Endothelial cell (in vitro differentiated cells): ENCODE results near the gene ANKFY1. TPM values are rescaled to one million over a fixed set of nuclear protein-coding genes. Genes with fewer than 3 reads are reported as not detected.

ENCODE experiments used
- DNase-seq: peaks from one replicate; pipeline ENCODE4 v3.0.0; 2021; ENCODE audit warnings: low spot score
- H3K27ac Mint-ChIP-seq: one replicate; pipeline ENCODE4 v1.8.0; 2021; ENCODE audit warnings: mixed read lengths, inconsistent platforms; ENCODE audit not compliant: unreplicated experiment
- H3K27me3 Mint-ChIP-seq: one replicate; pipeline ENCODE4 v1.8.0; 2021; ENCODE audit warnings: mild to moderate bottlenecking, moderate library complexity, mixed read lengths, inconsistent platforms; ENCODE audit not compliant: unreplicated experiment
- H3K36me3 Mint-ChIP-seq: one replicate; pipeline ENCODE4 v1.8.0; 2021; ENCODE audit warnings: mild to moderate bottlenecking, low read depth, mixed read lengths, inconsistent platforms; ENCODE audit not compliant: unreplicated experiment
- H3K4me1 Mint-ChIP-seq: one replicate; pipeline ENCODE4 v1.8.0; 2021; ENCODE audit warnings: mild to moderate bottlenecking, mixed read lengths, inconsistent platforms; ENCODE audit not compliant: unreplicated experiment
- H3K4me3 Mint-ChIP-seq: one replicate; pipeline ENCODE4 v1.8.0; 2021; ENCODE audit warnings: mild to moderate bottlenecking, mixed read lengths, inconsistent platforms; ENCODE audit not compliant: unreplicated experiment
- H3K9me3 Mint-ChIP-seq: one replicate; pipeline ENCODE4 v1.8.0; 2021; ENCODE audit warnings: mixed read lengths, inconsistent platforms; ENCODE audit not compliant: unreplicated experiment
- total RNA-seq: library from RNA; stranded (reverse); fragmentation: NEBNext Ultra II Directional; extraction: Animal tissue kit (Norgen Biotek cat#: 25700); gene quantifications from one replicate; pipeline ENCODE4 v1.2.1, GENCODE V29; 2021; ENCODE audit not compliant: unreplicated experiment
- TF ChIP-seq, protein P1 (sequence below): fragments of 200-600 bp; sonication (generic); IDR thresholded peaks from one replicate; pipeline ENCODE4 v1.5.0; 2021; ENCODE audit warnings: antibody characterized with exemption; ENCODE audit not compliant: unreplicated experiment

Gene ANKFY1
- total RNA-seq, 1 donor from 2014 or later, result 41.6 TPM

- TF ChIP-seq, protein P1, sequence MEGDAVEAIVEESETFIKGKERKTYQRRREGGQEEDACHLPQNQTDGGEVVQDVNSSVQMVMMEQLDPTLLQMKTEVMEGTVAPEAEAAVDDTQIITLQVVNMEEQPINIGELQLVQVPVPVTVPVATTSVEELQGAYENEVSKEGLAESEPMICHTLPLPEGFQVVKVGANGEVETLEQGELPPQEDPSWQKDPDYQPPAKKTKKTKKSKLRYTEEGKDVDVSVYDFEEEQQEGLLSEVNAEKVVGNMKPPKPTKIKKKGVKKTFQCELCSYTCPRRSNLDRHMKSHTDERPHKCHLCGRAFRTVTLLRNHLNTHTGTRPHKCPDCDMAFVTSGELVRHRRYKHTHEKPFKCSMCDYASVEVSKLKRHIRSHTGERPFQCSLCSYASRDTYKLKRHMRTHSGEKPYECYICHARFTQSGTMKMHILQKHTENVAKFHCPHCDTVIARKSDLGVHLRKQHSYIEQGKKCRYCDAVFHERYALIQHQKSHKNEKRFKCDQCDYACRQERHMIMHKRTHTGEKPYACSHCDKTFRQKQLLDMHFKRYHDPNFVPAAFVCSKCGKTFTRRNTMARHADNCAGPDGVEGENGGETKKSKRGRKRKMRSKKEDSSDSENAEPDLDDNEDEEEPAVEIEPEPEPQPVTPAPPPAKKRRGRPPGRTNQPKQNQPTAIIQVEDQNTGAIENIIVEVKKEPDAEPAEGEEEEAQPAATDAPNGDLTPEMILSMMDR, result no peak
- no peaks in the 10 kb centered on the region for H3K9me3 Mint-ChIP-seq
- H3K27ac Mint-ChIP-seq, result peak overlapping the region; percentile 61
- H3K36me3 Mint-ChIP-seq, result peaks cover 10% of the 10 kb centered on the region
- H3K4me1 Mint-ChIP-seq, result no peaks in the 10 kb centered on the region
- H3K27me3 Mint-ChIP-seq, result no peaks in the 10 kb centered on the region
- no peak overlapping the region for H3K4me3 Mint-ChIP-seq
- no peak for DNase-seq
These were observed 12.9 kb downstream of the ANKFY1 start for GRCh38 chr17:4250887-4251286.

GRCh38 chr17:4249452-4250029, 14.2 kb downstream of the ANKFY1 start:
- no peak for DNase-seq
- Mint-ChIP-seq H3K27me3 (peaks cover 4% of the 10 kb centered on the region), H3K4me3 (no peak overlapping the region), H3K9me3 (no peaks in the 10 kb centered on the region), H3K36me3 (peaks cover 6% of the 10 kb centered on the region), H3K4me1 (no peaks in the 10 kb centered on the region), H3K27ac (no peak overlapping the region)
- TF ChIP-seq, protein P1, result peak; percentile 76

- DNase-seq, result no peak
- Mint-ChIP-seq H3K27me3 (peaks cover 4% of the 10 kb centered on the region), H3K36me3 (peaks cover 6% of the 10 kb centered on the region), H3K4me3 (no peak overlapping the region), H3K9me3 (no peaks in the 10 kb centered on the region), H3K27ac (no peak overlapping the region), H3K4me1 (no peaks in the 10 kb centered on the region)
- TF ChIP-seq, protein P1, result no peak
These were observed 15.1 kb downstream of the ANKFY1 start for GRCh38 chr17:4248504-4249277.

GRCh38 chr17:4247971-4248388, 15.8 kb downstream of the ANKFY1 start:
- TF ChIP-seq, protein P1, result no peak
- no peaks in the 10 kb centered on the region for H3K9me3 Mint-ChIP-seq
- peak overlapping the region; percentile 22 for H3K27ac Mint-ChIP-seq
- no peak overlapping the region for H3K4me3 Mint-ChIP-seq
- H3K36me3 Mint-ChIP-seq, result peaks cover 4% of the 10 kb centered on the region
- peaks cover 4% of the 10 kb centered on the region for H3K27me3 Mint-ChIP-seq
- DNase-seq, result no peak
- H3K4me1 Mint-ChIP-seq, result no peaks in the 10 kb centered on the region

- TF ChIP-seq, protein P1, result no peak
- Mint-ChIP-seq H3K36me3 (peaks cover 4% of the 10 kb centered on the region), H3K4me3 (no peak overlapping the region), H3K27ac (no peak overlapping the region), H3K4me1 (no peaks in the 10 kb centered on the region), H3K27me3 (peaks cover 4% of the 10 kb centered on the region), H3K9me3 (no peaks in the 10 kb centered on the region)
- DNase-seq, result no peak
These were observed 16.3 kb downstream of the ANKFY1 start for GRCh38 chr17:4247361-4247970.
